Measurements from ENCODE around the gene MEGF11.

DNA sequence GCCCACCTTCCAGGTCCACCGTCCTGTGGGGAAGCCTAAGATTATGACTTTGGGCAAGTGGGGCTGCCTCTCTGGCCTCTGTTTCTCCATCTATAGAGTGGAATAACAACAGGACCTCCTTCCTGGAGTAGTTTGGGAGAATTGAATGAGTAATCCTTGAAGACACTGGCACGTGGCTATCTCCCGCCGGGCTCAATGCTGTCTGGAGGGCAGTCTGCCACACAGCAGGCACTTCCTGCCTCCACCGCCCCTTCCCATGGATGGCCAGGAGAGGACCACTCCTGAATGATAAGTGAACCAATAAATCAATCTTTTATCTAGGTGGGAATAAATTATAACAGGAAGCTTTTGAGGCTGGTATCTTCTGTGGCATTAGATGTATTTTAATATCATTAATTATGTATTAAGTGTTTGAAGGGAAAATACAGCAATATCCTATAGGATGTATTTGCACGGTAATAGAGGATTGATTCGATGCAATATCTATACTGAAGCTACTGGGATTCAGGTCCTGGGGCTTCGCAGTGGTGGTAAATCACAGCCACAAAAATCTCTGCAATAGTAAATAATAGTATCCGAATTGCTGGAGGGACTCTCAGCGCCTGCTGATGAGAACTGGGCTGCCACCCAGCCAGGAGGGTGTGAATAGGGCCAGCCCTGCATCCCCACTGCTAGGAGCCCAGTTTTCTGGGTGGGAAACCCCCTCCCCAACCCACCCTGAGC is 15.9 kb downstream of the MEGF11 start:
- TF ChIP-seq YY1 (IDR thresholded peaks at IDR 0.05; ENCODE audit: insufficient read depth, insufficient read length) (no peak), ZNF274 (IDR thresholded peaks at IDR 0.05; ENCODE audit: low read depth, low read length) (no peak), SUZ12 (IDR thresholded peaks at IDR 0.05; ENCODE audit: extremely low read depth, insufficient read depth, insufficient read length) (no peak)
